Heart left ventricle (tissue), 16 donors: ENCODE data around the gene FAM240A. TPM values are rescaled to one million over a fixed set of nuclear protein-coding genes. Genes with fewer than 3 reads are reported as not detected.
A peak's percentile ranks its signal among the peaks of the same experiment; 100 is the strongest.

Experiments
- ATAC-seq, 4 donors: fragments of 200-7000 bp; cut with Tn5 transposase; one replicate each; pipeline ENCODE4 v1.9.1; 2020 to 2022; ENCODE audit warnings: moderate library complexity in 4 of 4, mild to moderate bottlenecking in 3 of 4, moderate number of reproducible peaks in 1 of 4
- DNase-seq, 5 donors: peaks; one replicate each; pipeline ENCODE4 v3.0.0-alpha.2; 2020
- H3K27ac ChIP-seq, 12 donors: fragments of 200-600 bp; sonication (generic) in 4 of 12; one replicate each; pipeline versions ENCODE4 v1.5.0 to v1.8.0; 2016 to 2022; ENCODE audit warnings: mild to moderate bottlenecking in 2 of 12
- H3K27me3 ChIP-seq, 9 donors: fragments of 200-600 bp; sonication (generic) in 2 of 9; one replicate each; pipeline versions ENCODE4 v1.5.1 to v1.8.0; 2016 to 2022; ENCODE audit warnings: mild to moderate bottlenecking in 3 of 9
- H3K36me3 ChIP-seq, 9 donors: fragments of 200-600 bp; sonication (generic) in 2 of 9; one replicate each; pipeline versions ENCODE4 v1.5.0 to v1.8.0; 2018 to 2022; ENCODE audit warnings: mild to moderate bottlenecking in 2 of 9
- H3K4me1 ChIP-seq, 12 donors: fragments of 200-600 bp; sonication (generic) in 4 of 12; one replicate each; pipeline versions ENCODE4 v1.5.0 to v1.8.0; 2016 to 2022; ENCODE audit warnings: mild to moderate bottlenecking in 3 of 12
- H3K4me3 ChIP-seq, 12 donors: fragments of 200-600 bp; sonication (generic) in 4 of 12; one replicate each; pipeline versions ENCODE4 v1.5.0 to v1.8.0; 2017 to 2022; ENCODE audit warnings: mild to moderate bottlenecking in 9 of 12, moderate library complexity in 4 of 12
- H3K9me3 ChIP-seq, 12 donors: fragments of 200-600 bp; sonication (generic) in 4 of 12; one replicate each; pipeline versions ENCODE4 v1.5.0 to v1.8.0; 2016 to 2022; ENCODE audit warnings: mild to moderate bottlenecking in 1 of 12
- CTCF ChIP-seq, 12 donors: fragments of 200-600 bp; sonication (generic) in 4 of 12; IDR thresholded peaks; one replicate each; pipeline versions ENCODE4 v1.5.0 to v1.8.0; 2018 to 2022; ENCODE audit warnings: antibody characterized with exemption in 12 of 12, mild to moderate bottlenecking in 5 of 12
- POLR2A ChIP-seq, 2 donors: fragments of 450-650 bp; IDR thresholded peaks; one replicate each; pipeline ENCODE4 v1.6.1; 2017; ENCODE audit warnings: antibody characterized with exemption in 2 of 2, mild to moderate bottlenecking in 2 of 2, moderate library complexity in 2 of 2
- whole genome bisulfite sequencing, 4 donors: extraction: QIAGEN DNeasy Blood & Tissue Kit in 2 of 4; methylation state at CpG; one replicate each; pipeline versions ENCODE4 v1.1.5 to v1.1.7; 2013 to 2018; 5-methylcytosine and 5-hydroxymethylcytosine counted together
- intact Hi-C, 10 donors: fragments of 100-400 bp; cut with DNase I; formaldehyde crosslinking; loops; one replicate each; pipeline versions ENCODE4 v1.11.1 to v1.14.2; 2022
- polyA plus RNA-seq, 2 donors: library from polyadenylated mRNA; stranded (reverse); fragments of 200-250 nt; gene quantifications; one replicate each; pipeline ENCODE4 v1.2.3, GENCODE V29; 2013
- total RNA-seq, 9 donors: library from RNA; depleted of rRNA in 2 of 9; stranded (reverse); fragments of >200 nt in 2 of 9; fragmentation: NEBNext Ultra II Directional in 3 of 9; extraction: Animal tissue kit (Norgen Biotek cat#: 25700) in 3 of 9; gene quantifications; one replicate each; pipeline versions ENCODE4 v1.1.0 to v1.2.4, GENCODE V29; 2016 to 2023
- donor health status: ischemic (EF 13 %, LVEDD 7.1; RV severe dilation, severe dysfunction).
- donor health status: healthy with polysubstance abuse.
- donor health status: DM: no; HTN: yes; CAD: no.
- donor health status: DM: no; HTN: no; CAD: no.
- donor health status: ischemic (EF 25% LVEDD 6.9; RV normal size, moderate dysfunction).
- donor health status: ischemic (EF 25% LVEDD 5.7; RV mildly dilated, moderate dysfunction).
- donor health status: healthy.
- donor health status: DM: yes; HTN: yes; CAD: no.
- donor health status: ischemic (EF 35%, LVEDD 5.7; RV mildly dilated, moderate dysfunction).
- donor health status: nonischemic (EF 11% LVEDD 7.7; RV severe dilation, severe dysfunction).
- donor health status: DM: yes; HTN: yes; CAD: no.
- donor health status: PGD.
- donor health status: ischemic (EF 29% LVEDD 5.4; RV normal size, mild dysfunction).
- donor health status: nonischemic (EF 23%, LVEDD 6.1; RV moderate dilation, normal function).

FAM240A gene
- total and polyA plus RNA-seq, 11 donors, result not detected

GRCh38 chr3:46671541-46672348, 59.4 kb downstream of the FAM240A start:
- no peak for ATAC-seq
- no peak overlapping the region for H3K27ac ChIP-seq
- H3K4me3 ChIP-seq, result no peak overlapping the region
- H3K4me1 ChIP-seq, result peaks cover 0 to 29% (median 7%) of the 10 kb centered on the region in 12 donors
- intact Hi-C loops, result no loop called here
- H3K9me3 ChIP-seq, result no peaks in the 10 kb centered on the region
- DNase-seq, result peak; percentile 8 to 45 (median 19)
- H3K27me3 ChIP-seq, result no peaks in the 10 kb centered on the region
- no peak for TF ChIP-seq CTCF (IDR thresholded peaks at IDR 0.05)
- no peak for TF ChIP-seq POLR2A (IDR thresholded peaks at IDR 0.05)
- 87 to 96% (median 94%) methylated on average over 16 to 25 of the region's 25 CpGs for WGBS, 4 donors
- peaks cover 0 to 62% (median 36%) of the 10 kb centered on the region in 9 donors for H3K36me3 ChIP-seq

- no peak overlapping the region for H3K4me3 ChIP-seq
- intact Hi-C loops, result no loop called here
- no peaks in the 10 kb centered on the region for H3K9me3 ChIP-seq
- no peaks in the 10 kb centered on the region for H3K27me3 ChIP-seq
- TF ChIP-seq CTCF (IDR thresholded peaks at IDR 0.05), result no peak
- TF ChIP-seq POLR2A (IDR thresholded peaks at IDR 0.05), result no peak
- peak in 1 of 5 donors; percentile 28 for DNase-seq
- WGBS, 4 donors, result 83 to 95% (median 93%) methylated on average over 6 of the region's 6 CpGs
- peaks cover 0 to 29% (median 6%) of the 10 kb centered on the region in 12 donors for H3K4me1 ChIP-seq
- peaks cover 0 to 64% (median 36%) of the 10 kb centered on the region in 9 donors for H3K36me3 ChIP-seq
- no peak overlapping the region for H3K27ac ChIP-seq
- no peak for ATAC-seq
Observed at GRCh38 chr3:46672349-46672695, 60.0 kb downstream of the FAM240A start.

- Histone ChIP-seq H3K4me1 (peaks cover 0 to 23% (median 9%) of the 10 kb centered on the region in 12 donors), H3K9me3 (no peaks in the 10 kb centered on the region), H3K4me3 (no peak overlapping the region), H3K36me3 (peaks cover 0 to 72% (median 36%) of the 10 kb centered on the region in 9 donors), H3K27me3 (no peaks in the 10 kb centered on the region), H3K27ac (no peak overlapping the region)
- intact Hi-C loops, result no loop called here
- 93 to 95% (median 94%) methylated on average over 10 of the region's 10 CpGs for WGBS, 4 donors
- TF ChIP-seq POLR2A (IDR thresholded peaks at IDR 0.05) (no peak), CTCF (IDR thresholded peaks at IDR 0.05) (no peak)
- ATAC-seq, result no peak
- DNase-seq, result peak in 3 of 5 donors; percentile 16 to 37 (median 18)
Observed at GRCh38 chr3:46673151-46674030, 61.1 kb downstream of the FAM240A start.
